Hematopoietic multipotent progenitor cell treated with erythropoietin and hydrocortisone succinate and interleukin-3 and kit ligand, for 15 days (in vitro differentiated cells): ENCODE data around the gene MYO16.
"Not testable (repeated sequence)": the region's sequence is repeated elsewhere in the genome, so short reads cannot be mapped to it uniquely, and the experiment has no call there.

Source experiments
- DNase-seq: peaks from one replicate; pipeline ENCODE4 v3.0.0-alpha.2; 2015; ENCODE audit warnings: low spot score

MYO16 gene

DNA sequence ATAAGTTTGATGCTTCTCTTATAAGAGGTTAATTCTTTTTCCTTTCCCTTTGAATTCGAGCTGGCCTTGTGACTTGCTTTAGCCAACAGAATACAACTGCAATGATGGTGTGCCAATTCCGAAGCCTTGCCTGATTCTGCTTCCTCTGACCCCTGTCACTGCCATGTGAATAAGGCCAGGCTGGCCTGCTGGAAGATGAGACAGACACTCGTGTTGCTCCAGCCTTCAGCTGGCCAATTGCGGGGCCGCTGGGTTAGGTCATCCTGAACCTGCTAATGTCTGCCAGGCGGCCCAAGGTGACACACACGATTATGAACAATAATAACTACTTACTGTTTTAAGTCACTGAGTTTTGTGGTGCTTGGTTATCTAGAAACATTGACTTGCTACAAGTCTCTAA lies 352.0 kb downstream of the MYO16 start:
- DNase-seq, result no peak

GRCh38 chr13:108983273-108983672 lies 353.9 kb downstream of the MYO16 start:
- no peak for DNase-seq

- no peak for DNase-seq
Observed at GRCh38 chr13:108984251-108984920, 355.0 kb downstream of the MYO16 start.

DNA sequence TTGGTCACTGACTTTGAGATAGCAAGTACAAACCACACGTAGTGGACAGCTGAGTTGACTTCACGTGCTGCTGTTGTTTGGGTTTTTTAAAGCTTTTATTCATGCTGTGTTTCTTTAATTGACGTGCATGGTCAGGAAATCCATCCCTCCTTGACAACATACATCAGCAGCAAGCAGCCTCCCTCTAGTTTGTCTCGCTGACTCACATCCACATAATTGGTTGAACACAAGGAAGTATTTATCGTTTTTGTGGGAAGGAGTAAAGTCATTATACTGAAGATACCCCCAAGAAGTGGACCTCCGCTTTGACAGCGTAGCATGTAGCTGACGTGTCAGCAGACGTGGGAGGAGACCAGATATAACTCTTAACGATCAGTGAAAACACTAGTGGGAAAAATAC lies 355.8 kb downstream of the MYO16 start:
- DNase-seq, result no peak

GRCh38 chr13:108987517-108987916 lies 358.1 kb downstream of the MYO16 start:
- DNase-seq, result no peak

DNA sequence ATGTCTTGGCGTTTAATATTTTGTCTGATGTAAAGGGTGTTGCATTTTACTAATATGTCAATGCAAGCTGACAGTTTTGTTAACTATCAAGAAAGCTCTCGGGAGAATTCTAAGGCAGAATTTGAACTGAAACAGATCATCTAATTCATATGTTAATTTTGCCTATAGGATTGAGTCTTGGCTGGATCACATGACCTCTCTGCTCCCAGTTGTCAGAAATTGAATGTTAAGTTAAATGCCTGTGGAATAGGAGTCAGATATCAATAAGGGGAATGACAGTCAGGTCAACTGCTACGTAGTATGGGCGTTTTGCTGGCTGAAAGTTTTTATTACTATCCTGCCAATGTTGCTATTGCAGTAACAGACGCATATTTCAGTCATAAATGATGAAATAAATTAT lies 358.5 kb downstream of the MYO16 start:
- no peak for DNase-seq

- not testable (repeated sequence) for DNase-seq
Observed at GRCh38 chr13:108991416-108991815, 362.0 kb downstream of the MYO16 start.

- no peak for DNase-seq
Observed at GRCh38 chr13:108993346-108993745, 363.9 kb downstream of the MYO16 start.

GRCh38 chr13:108996430-108996829 lies 367.0 kb downstream of the MYO16 start:
- DNase-seq, result no peak

DNA sequence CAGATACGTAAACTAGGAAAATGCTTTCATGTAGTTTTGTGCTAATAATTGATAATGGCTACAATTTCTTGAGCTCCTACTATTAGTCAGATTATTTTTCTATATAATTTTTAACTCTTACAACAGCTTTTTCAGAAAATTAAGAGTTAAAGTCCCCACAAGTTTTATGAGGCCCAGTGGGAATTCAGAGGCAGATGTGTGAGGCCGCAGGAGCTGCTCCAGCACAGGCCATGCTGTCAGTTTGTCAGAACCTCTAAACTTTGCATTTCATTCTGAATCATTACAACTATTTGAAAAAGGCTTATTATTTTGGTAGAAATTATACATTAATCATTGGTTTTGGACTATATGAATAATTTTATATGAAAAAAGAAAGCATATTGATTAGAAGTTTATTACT lies 370.8 kb downstream of the MYO16 start:
- no peak for DNase-seq

GRCh38 chr13:109002934-109003333 lies 373.5 kb downstream of the MYO16 start:
- no peak for DNase-seq

GRCh38 chr13:109007946-109008345 lies 378.5 kb downstream of the MYO16 start:
- no peak for DNase-seq

GRCh38 chr13:109009756-109010155 lies 380.3 kb downstream of the MYO16 start:
- no peak for DNase-seq

DNA sequence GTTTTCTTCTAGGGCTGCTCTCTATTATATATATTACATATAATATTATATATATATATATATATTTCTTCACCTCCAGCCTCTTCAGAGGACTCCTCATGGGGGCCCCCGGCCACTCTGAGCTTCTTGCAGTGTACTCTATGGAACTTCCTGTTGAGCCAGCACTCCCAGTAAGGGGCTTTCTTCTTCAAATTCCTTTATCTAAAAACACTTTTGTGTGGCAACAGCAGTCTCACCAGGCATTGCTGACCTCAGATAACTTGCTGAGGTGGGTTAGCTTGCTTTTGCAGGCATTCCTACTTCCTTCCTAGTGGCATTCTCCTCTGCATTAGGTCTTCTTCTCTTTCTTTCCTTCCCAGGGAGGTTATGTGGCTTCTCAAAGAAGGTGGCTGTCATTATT lies 381.5 kb downstream of the MYO16 start:
- DNase-seq, result no peak

DNA sequence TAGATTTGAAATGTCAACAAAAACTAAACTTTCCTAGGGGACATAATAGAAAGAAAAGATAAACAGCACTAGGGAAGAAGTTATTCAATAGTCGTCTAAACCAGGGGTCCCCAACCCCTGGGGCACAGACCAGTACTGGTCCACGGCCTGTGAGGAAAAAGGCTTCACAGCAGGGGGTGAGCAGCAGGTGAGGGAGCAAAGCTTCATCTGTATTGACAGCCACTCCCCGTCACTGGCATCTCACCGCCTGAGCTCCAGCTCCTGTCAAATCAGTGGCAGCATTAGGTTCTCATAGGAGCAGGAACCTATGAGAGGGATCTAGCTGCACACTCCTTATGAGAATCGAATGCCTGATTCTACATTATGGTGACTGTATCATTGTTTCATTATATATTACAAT lies 382.7 kb downstream of the MYO16 start:
- DNase-seq, result no peak

DNA sequence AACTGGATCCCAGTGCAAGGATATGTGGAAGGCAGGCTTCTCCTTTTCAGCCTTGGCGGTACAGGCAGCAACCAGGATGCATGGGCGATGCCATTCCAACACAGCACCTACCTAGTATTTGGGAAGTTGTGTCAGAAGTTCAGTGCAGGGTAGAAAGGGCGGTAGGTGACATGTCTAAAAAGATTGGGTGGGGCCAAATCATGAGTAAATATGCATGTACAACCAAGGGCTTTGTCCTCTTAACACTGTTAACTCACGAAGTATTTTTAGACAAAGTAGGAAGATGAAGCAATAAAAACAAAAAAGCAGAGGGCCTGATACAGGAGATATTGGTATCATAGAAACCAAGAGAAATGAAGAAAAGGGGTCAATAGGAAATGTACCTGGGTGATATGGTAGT lies 392.1 kb downstream of the MYO16 start:
- no peak for DNase-seq

DNA sequence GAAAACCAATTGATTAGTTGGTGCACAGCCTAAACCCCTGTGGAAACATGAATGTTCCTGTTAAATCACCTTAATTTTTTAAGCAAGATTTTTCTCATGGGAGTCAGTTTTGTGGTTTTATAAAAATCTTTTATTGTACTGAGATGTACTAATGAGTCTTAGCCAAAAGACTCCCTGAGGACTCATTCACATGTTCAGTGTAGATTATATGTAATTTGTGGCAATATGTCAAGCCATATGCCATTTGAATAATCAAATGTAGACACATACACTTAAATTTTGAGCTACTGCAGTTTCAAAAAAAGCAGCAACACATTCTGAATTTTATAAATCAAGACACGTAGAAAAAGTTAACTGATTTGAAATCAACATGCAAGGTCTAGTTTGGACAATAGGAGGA lies 395.2 kb downstream of the MYO16 start:
- DNase-seq, result no peak

GRCh38 chr13:109026266-109026665 lies 396.9 kb downstream of the MYO16 start:
- DNase-seq, result no peak

GRCh38 chr13:109028624-109029023 lies 399.2 kb downstream of the MYO16 start:
- no peak for DNase-seq

- no peak for DNase-seq
Observed at GRCh38 chr13:109033090-109033489, 403.7 kb downstream of the MYO16 start.

DNA sequence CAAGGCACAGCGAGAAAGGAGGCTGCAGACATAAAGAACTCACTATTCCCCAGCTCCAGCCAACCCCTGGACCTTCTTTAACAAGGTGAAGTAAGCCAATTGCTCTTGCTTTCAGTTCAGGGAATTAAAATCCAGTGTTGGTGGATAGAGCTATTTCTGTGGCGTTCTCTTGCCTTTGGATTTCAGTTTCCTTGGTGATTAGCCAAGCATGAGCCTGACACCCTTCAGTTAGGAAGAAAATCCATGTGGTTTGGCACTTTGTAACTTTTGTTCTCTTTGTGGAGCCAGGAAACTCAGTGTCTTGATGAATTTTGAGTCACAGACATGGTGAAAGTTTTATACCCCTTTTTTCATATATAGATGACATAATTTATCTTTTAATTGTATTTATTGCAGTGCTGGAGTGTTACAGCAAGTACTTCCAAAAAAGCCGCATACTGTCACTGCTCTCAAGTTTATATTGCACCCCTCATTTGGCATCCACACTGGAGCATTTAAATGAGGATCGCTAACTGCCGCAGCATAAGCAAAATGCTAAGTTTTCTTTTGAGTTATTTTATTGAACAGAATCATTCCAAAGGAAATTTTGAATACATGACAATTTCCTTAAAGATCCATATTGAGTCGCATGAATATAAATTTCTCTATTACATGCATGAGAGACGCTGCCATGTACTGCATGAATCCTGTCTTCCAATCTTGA lies 406.8 kb downstream of the MYO16 start:
- no peak for DNase-seq

DNA sequence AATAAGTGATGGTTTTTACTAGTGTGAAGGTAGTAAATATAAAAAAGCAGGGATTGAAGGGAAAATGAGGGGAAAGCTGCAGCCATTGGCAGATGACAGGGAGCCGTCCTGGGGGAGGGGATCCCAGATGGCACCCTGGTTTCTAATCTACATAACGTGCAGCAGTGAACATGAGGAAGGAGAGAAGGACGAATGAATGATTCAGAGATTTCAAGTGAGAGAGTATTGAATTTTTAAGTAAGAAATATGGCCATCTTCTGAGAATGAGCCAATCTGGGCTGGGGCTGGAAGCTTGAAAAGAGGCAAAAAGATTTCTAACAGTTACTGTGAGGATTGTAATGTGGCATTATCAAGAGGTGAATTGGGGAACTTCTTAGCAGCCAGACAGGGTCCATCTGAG lies 414.2 kb downstream of the MYO16 start:
- no peak for DNase-seq

DNA sequence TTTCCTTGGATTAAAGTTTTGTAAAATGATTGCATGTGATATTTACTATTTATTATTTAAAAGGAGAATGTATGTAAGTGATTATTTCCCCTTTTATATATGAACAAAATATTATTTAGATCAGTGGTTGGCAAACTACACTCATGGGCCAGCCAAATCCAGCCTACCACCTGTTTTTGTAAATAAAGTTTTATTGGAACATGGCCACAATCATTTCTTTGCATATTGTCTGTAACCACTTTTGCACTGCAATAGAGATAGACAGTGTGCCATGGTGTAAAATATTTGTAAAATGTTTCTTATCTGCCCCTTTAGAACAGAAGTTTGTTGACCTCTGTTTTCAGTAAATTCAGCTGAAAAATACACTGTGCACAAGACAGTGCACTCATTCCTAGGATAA lies 426.4 kb downstream of the MYO16 start:
- no peak for DNase-seq

DNA sequence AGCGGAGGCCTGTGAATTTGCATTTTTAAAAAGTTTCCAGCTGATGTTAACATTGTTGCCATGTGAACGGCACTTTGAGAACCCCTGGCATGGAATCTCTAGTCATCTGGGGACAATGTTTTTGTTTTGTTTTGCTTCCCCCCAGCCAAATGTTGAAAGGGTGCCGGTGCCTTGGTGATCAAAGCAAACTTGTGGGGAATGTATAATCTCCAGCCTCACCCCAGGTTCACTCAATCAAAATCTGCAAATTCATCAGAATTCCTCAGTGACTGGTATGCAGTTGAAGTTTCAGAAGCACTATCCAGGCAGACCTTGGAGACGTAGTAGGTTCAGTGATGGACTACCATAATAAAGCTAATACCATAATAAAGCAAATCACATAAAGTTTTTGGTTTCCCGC lies 428.7 kb downstream of the MYO16 start:
- no peak for DNase-seq
